ENCODE results near the gene BRK1. TPM values are rescaled to one million over a fixed set of nuclear protein-coding genes. Genes with fewer than 3 reads are reported as not detected.

Gene BRK1
- total RNA-seq, 1 donor from 2014 or later = 126 TPM

DNA sequence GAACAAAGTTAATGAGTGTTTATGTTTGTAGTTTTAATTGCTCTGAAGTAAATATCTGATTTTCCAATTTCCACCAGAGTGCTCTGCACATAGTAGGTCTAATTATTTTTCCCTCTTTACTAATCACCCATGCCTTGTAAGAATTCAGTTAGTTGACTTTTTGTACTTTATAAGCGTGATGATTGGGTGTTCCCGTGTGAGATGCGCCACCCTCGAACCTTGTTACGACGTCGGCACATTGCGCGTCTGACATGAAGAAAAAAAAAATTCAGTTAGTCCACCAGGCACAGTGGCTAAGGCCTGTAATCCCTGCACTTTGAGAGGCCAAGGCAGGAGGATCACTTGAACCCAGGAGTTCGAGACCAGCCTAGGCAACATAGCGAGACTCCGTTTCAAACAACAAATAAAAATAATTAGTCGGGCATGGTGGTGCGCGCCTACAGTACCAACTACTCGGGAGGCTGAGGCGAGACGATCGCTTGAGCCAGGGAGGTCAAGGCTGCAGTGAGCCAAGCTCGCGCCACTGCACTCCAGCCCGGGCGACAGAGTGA is 25.6 kb downstream of the BRK1 start:
- Mint-ChIP-seq H3K4me1 (ENCODE audit: low read depth, unreplicated experiment) (peaks cover 6% of the 10 kb centered on the region), H3K9me3 (ENCODE audit: unreplicated experiment) (peaks cover 5% of the 10 kb centered on the region), H3K4me3 (ENCODE audit: unreplicated experiment) (peak overlapping the region; percentile 84), H3K36me3 (ENCODE audit: unreplicated experiment) (no peaks in the 10 kb centered on the region), H3K27ac (ENCODE audit: unreplicated experiment) (peak overlapping the region; percentile 52), H3K27me3 (ENCODE audit: unreplicated experiment) (peaks cover 4% of the 10 kb centered on the region)
- no peak for DNase-seq
- TF ChIP-seq, protein P1, sequence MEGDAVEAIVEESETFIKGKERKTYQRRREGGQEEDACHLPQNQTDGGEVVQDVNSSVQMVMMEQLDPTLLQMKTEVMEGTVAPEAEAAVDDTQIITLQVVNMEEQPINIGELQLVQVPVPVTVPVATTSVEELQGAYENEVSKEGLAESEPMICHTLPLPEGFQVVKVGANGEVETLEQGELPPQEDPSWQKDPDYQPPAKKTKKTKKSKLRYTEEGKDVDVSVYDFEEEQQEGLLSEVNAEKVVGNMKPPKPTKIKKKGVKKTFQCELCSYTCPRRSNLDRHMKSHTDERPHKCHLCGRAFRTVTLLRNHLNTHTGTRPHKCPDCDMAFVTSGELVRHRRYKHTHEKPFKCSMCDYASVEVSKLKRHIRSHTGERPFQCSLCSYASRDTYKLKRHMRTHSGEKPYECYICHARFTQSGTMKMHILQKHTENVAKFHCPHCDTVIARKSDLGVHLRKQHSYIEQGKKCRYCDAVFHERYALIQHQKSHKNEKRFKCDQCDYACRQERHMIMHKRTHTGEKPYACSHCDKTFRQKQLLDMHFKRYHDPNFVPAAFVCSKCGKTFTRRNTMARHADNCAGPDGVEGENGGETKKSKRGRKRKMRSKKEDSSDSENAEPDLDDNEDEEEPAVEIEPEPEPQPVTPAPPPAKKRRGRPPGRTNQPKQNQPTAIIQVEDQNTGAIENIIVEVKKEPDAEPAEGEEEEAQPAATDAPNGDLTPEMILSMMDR (IDR thresholded peaks at IDR 0.05; ENCODE audit: partially characterized antibody, unreplicated experiment) = no peak

DNA sequence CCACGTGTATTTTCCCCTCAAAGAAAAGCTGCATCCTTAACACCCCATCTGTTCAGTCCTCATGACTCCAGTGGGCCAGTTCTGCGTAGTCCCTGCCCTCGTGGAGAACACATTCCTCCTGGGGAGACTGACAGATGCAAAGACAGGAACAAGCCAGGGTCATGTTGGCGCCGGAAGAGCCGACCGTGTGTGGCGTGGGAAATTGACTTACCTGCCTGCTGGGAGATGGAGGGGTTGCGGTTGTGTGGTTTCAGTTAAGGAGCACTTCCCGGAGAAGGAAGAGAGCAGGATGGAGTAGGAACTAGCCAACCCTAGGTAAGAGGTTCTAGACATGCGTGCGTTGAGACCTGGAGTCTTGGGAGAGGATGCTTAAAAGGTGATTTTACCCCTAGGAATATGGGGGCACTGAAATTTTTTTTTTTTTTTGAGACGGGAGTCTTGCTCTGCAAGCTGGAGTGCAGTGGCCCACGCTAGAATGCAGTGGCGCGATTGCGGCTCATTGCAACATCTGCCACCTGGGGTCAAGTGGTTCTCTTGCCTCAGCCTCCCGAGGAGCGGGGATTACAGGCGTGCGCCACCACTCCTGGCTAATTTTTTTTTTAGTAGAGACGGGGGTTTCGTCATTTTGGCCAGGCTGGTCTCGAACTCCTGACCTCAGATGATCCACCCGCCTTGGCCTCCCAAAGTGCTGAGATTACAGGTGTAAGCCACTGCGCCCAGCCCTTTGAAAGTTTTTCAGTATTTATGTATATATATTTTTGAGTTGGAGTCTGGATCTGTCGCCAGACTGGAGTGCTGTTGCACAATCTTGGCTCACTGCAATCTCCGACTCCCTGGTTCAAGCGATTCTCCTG is 27.5 kb downstream of the BRK1 start:
- peaks cover 4% of the 10 kb centered on the region for H3K27me3 Mint-ChIP-seq (ENCODE audit: unreplicated experiment)
- TF ChIP-seq, protein P1 (IDR thresholded peaks at IDR 0.05; ENCODE audit: partially characterized antibody, unreplicated experiment) = no peak
- peaks cover 6% of the 10 kb centered on the region for H3K4me1 Mint-ChIP-seq (ENCODE audit: low read depth, unreplicated experiment)
- H3K4me3 Mint-ChIP-seq (ENCODE audit: unreplicated experiment) = peak overlapping the region; percentile 84
- peaks cover 5% of the 10 kb centered on the region for H3K9me3 Mint-ChIP-seq (ENCODE audit: unreplicated experiment)
- no peaks in the 10 kb centered on the region for H3K36me3 Mint-ChIP-seq (ENCODE audit: unreplicated experiment)
- no peak for DNase-seq
- peak overlapping the region; percentile 7 for H3K27ac Mint-ChIP-seq (ENCODE audit: unreplicated experiment)

DNA sequence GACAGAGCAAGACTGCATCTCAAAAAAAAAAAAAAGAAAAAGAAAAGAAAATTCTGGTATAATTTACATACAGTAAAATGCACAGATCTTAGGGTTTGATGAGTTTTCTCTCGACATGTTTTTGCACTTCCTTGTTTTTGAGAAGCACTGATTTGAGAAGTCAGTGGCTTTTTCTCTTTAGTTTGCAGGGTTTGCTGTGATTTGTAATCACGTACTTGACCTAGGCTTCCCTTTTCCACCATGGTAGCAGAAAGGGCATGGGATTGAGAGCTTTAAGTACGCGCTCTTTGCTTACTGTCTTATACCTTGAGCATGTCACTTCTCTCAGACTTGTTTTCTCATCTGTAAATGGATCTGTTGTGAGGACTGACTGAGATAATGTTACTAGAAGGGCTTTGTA is 30.2 kb downstream of the BRK1 start:
- TF ChIP-seq, protein P1 (IDR thresholded peaks at IDR 0.05; ENCODE audit: partially characterized antibody, unreplicated experiment) = no peak
- Mint-ChIP-seq H3K27ac (ENCODE audit: unreplicated experiment) (no peak overlapping the region), H3K36me3 (ENCODE audit: unreplicated experiment) (no peaks in the 10 kb centered on the region), H3K9me3 (ENCODE audit: unreplicated experiment) (peaks cover 5% of the 10 kb centered on the region), H3K27me3 (ENCODE audit: unreplicated experiment) (peaks cover 2% of the 10 kb centered on the region), H3K4me3 (ENCODE audit: unreplicated experiment) (no peak overlapping the region), H3K4me1 (ENCODE audit: low read depth, unreplicated experiment) (peaks cover 6% of the 10 kb centered on the region)
- DNase-seq = no peak

DNA sequence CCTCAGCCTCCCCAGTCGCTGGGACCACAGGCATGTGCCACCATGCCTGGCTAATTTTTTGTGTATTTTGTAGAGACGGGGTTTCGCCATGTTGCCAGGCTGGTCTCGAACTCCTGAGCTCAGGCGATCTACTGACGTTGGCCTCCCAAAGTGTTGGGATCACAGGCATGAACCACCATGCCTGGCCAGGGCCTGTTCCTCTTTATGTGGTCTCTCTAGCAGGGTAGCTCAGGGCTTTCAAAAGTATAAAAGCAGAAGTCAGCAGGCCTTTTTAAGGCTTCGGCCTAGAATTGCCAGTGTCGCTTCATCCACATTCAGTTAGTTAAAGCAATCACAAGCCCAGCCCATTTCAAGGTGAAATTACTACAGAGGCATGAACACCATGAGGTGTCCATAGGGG is 33.8 kb downstream of the BRK1 start:
- no peaks in the 10 kb centered on the region for H3K4me1 Mint-ChIP-seq (ENCODE audit: low read depth, unreplicated experiment)
- H3K27me3 Mint-ChIP-seq (ENCODE audit: unreplicated experiment) = no peaks in the 10 kb centered on the region
- no peak overlapping the region for H3K4me3 Mint-ChIP-seq (ENCODE audit: unreplicated experiment)
- TF ChIP-seq, protein P1 (IDR thresholded peaks at IDR 0.05; ENCODE audit: partially characterized antibody, unreplicated experiment) = no peak
- no peaks in the 10 kb centered on the region for H3K36me3 Mint-ChIP-seq (ENCODE audit: unreplicated experiment)
- no peaks in the 10 kb centered on the region for H3K9me3 Mint-ChIP-seq (ENCODE audit: unreplicated experiment)
- DNase-seq = no peak
- H3K27ac Mint-ChIP-seq (ENCODE audit: unreplicated experiment) = no peak overlapping the region

- TF ChIP-seq, protein P1 (IDR thresholded peaks at IDR 0.05; ENCODE audit: partially characterized antibody, unreplicated experiment) = no peak
- no peaks in the 10 kb centered on the region for H3K36me3 Mint-ChIP-seq (ENCODE audit: unreplicated experiment)
- no peak overlapping the region for H3K27ac Mint-ChIP-seq (ENCODE audit: unreplicated experiment)
- no peaks in the 10 kb centered on the region for H3K4me1 Mint-ChIP-seq (ENCODE audit: low read depth, unreplicated experiment)
- no peak overlapping the region for H3K4me3 Mint-ChIP-seq (ENCODE audit: unreplicated experiment)
- no peaks in the 10 kb centered on the region for H3K9me3 Mint-ChIP-seq (ENCODE audit: unreplicated experiment)
- no peak for DNase-seq
- H3K27me3 Mint-ChIP-seq (ENCODE audit: unreplicated experiment) = no peaks in the 10 kb centered on the region
These were observed 35.5 kb downstream of the BRK1 start for GRCh38 chr3:10150987-10151386.
